NCI-H2227 treated with DMSO at 0.1 percent for 48 hours (cell line): Measurements from ENCODE around the gene NAMPT.
"Not testable (repeated sequence)": the region's sequence is repeated elsewhere in the genome, so short reads cannot be mapped to it uniquely, and the experiment has no call there.

ENCODE experiments used
- DNase-seq: peaks from one replicate; lab custom pipeline; 2025; lab: John Stamatoyannopoulos, UW

The NAMPT gene

GRCh38 chr7:106231856-106232490 is 52.8 kb downstream of the NAMPT start:
- DNase-seq: no peak

DNA sequence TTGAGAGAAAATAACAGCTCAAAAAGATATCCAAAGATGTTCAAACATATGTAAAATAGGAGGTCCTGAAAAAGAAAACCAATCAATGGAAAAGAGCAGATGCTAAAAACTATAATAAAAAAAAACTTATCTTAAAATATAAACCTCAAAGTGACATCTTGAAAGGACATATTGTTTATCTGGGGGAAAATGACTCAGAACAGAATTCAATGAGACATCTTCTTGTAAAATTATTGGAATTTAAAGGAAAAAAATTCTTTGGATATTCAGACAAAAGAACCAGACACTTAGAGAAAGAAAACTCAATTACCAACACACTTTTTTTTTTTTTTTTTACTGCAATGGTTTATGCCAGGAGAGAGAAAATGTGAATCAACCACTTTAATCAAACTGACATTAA is 58.9 kb downstream of the NAMPT start:
- DNase-seq: no peak

DNA sequence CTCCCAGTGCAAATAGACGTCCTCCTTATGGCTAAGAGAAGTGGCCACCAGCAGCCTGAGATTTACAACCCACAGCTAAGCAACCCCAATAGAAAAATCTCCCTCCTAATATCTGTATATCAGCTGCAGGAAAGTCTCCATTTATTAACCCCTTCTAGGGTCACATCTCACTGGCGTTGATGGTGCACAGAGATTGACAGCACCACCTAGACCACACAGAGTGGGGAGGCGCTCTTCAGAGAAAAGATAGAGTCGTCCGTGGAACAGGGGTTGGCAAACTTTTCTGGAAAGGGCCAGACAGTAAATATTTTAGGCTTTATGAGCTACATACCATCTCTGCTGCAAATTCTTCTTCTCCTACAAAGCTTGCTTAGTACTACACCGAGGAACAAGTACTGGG is 60.0 kb downstream of the NAMPT start:
- DNase-seq: no peak

DNA sequence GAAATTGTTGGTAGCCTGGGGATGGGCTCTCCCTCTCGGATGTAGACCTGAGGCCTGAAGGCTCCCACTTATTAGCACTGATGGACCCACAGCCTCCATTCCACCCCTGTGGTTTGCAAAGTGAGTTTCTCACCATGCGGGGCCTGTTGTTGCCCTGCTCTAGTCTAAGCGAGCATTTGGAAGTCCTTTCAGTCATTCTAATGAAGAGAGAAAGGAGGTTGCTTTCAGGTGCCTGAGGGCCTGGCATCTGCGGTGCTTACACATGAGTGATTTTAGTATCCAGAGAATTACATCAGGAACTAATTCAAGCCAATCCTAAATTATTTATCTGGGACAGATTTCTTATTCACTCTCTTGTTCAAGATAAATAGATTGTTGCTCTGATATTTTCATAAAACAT is 61.6 kb downstream of the NAMPT start:
- DNase-seq: no peak

GRCh38 chr7:106222545-106222944 is 62.2 kb downstream of the NAMPT start:
- no peak for DNase-seq

- no peak for DNase-seq
Measured at GRCh38 chr7:106220307-106220706, 64.5 kb downstream of the NAMPT start.

DNA sequence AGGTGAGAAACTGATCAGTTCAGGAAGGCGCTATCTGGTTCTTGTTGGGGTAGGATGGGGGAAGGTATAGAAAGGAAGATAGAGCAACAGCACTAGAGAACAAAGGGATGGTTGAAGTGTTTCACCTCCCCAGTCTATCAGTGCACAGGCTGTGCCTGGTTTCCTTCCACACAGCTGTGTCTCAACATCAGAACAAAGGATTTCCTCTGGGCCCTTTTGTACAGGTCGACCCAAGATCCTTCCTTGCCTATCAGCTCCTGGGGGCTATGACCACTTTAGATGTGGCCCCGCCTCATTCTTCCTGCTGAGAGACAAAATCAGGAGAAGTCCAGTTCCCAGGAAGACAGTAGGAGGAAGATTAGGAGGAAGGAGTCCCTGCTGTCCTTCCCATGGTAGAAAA is 65.6 kb downstream of the NAMPT start:
- no peak for DNase-seq

- no peak for DNase-seq
Measured at GRCh38 chr7:106218546-106218945, 66.2 kb downstream of the NAMPT start.

GRCh38 chr7:106216923-106217542 is 67.8 kb downstream of the NAMPT start:
- peak; percentile 1 for DNase-seq

- no peak for DNase-seq
Measured at GRCh38 chr7:106216517-106216922, 68.3 kb downstream of the NAMPT start.

GRCh38 chr7:106215868-106216516 is 68.8 kb downstream of the NAMPT start:
- no peak for DNase-seq

- DNase-seq: not testable (repeated sequence)
Measured at GRCh38 chr7:106208944-106209343, 75.8 kb downstream of the NAMPT start.

DNA sequence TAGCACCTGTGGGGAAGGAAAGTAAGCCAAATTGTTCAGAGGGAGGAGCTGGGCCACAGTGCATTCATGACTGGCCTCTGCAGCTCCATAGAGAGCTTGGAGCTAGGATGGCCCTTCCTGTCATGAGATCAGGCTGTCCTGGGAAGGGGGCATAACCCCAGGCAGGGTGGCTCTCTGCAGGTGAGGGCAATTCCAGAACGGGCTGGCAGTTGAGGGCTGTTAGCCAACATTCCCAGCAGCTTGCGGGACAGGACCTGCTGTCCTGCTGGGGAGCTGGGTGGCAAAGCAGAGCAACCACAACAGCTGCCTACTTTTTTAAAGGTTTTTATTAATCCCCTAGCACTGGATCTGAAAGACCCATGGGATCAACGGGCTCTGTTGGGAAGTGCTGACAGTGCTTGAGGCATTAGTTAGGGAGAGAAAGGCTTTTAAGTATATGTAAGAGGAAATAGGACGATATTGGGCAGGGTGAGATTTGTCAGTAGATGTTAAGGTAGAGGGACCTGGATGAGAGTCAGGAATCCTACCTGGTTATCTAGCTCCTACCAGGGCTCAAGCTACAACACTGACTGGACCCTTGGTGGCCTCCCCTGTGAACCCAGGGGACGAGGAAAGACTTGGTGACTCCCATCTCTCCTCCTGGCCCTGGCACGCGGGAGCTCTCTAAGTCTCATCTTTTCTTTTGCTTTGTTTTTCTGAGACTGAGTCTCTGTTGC is 77.8 kb downstream of the NAMPT start:
- DNase-seq: no peak

DNA sequence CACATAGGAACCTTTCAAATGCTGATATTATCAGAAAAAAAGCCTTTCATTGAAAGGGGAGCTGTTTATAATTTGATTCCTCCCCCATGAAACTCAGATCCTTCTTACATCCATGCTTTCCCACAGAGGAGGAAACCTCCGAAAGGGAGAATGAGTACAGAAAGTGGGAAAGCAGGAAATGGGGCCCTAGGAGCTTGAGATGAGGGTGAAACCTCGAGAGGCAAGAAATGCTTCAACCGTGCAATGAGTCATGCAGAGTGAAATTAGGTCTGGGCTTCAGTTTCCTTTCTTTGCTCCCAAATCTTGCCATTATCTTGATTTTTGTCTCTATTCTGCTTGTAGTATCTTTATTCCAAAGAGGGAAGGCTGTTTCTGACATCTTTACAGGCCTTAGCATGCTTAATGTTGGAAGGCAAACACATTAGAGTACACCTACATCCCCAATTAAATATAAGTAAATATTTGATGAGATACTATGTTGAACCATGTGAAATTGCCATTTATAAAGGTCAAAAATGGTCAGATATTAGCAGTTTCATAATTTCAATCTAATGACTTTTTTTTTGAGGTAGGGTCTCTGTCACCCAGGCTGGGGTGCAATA is 79.1 kb downstream of the NAMPT start:
- no peak for DNase-seq

GRCh38 chr7:106203473-106203872 is 81.3 kb downstream of the NAMPT start:
- DNase-seq: no peak

- no peak for DNase-seq
Measured at GRCh38 chr7:106201164-106201563, 83.6 kb downstream of the NAMPT start.

DNA sequence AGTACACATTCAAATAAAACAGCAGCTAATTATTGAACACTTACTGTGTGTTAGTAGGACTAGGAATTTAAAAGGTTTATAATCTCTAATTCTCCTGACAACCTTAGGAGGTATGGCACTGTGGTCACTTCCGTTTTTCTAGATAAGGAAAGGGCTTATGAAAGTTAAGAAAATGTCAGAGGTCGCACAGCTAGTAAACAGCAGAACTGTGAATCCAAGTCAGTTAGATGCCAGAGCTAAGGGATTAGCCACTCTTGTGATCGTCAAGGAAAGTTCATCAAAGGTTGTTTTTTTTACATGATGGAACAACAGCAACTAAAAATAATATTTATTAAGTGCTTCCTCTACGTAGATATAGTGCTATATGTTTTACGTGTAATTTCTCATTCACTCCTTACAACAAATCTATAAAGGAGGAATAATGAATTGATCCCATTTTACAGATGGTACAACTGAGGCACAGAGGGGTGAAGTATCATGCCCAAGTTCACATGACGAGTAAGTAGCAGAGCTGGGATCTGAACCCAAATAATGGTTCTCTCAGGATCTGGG is 84.9 kb downstream of the NAMPT start:
- DNase-seq: no peak

- DNase-seq: no peak
Measured at GRCh38 chr7:106199024-106199423, 85.8 kb downstream of the NAMPT start.
